Endothelial cell of umbilical vein (primary cell): Measurements from ENCODE around the gene CEP85L. TPM values are rescaled to one million over a fixed set of nuclear protein-coding genes. Genes with fewer than 3 reads are reported as not detected.

Experiments
- BruUV-seq: library from RNA; stranded (reverse); fragments of 400-500 nt; replicated peaks from 2 replicates; lab custom pipeline; 2021; lab: Mats Ljungman, UMichigan
- CTCF ChIA-PET: fragments of 300-600, 350-600 bp; sonication (Branson Sonifier 250); formaldehyde crosslinking; loops from one replicate; lab custom pipeline; 2021; ENCODE audit warnings: antibody characterized with exemption, inconsistent platforms; lab: Charles Lee
- POLR2A ChIA-PET: fragments of 300-600, 350-600 bp; sonication (Branson Sonifier 250); formaldehyde crosslinking; loops from one replicate; lab custom pipeline; 2021; ENCODE audit warnings: antibody characterized with exemption, inconsistent platforms; lab: Charles Lee
- DNase-seq: peaks from one replicate; pipeline ENCODE4 v3.0.0-alpha.2; 2011; ENCODE audit warnings: low read depth, low spot score
- FAIRE-seq: peaks from 2 replicates; lab custom pipeline; 2011; peaks lifted over from hg19 to GRCh38; lab: Jason Lieb, UNC
- H2AFZ ChIP-seq: 2 replicates; pipeline ENCODE4 v1.6.0; 2012; ENCODE audit warnings: low read depth, low read length, control low read depth, inconsistent platforms
- H3K27ac ChIP-seq: 2 replicates; pipeline ENCODE4 v1.5.1; 2011; ENCODE audit warnings: low read depth, mild to moderate bottlenecking, control low read depth, low read length, moderate library complexity; ENCODE audit not compliant: insufficient read depth
- H3K27me3 ChIP-seq, 2 experiments: 2 replicates each; pipeline versions ENCODE4 v1.6.0 to v1.6.1; 2011; ENCODE audit warnings: low read length in 2 of 2, mixed read lengths in 1 of 2; ENCODE audit not compliant: control insufficient read depth in 2 of 2, insufficient read depth in 2 of 2
- H3K36me3 ChIP-seq, 2 experiments: 2 replicates in 1 of 2; 3 replicates in 1 of 2; pipeline ENCODE4 v1.5.1; 2011; ENCODE audit warnings: low read length in 2 of 2, mild to moderate bottlenecking in 1 of 2, moderate library complexity in 1 of 2; ENCODE audit not compliant: control insufficient read depth in 2 of 2, insufficient read depth in 2 of 2; ENCODE audit errors: extremely low read depth in 1 of 2
- H3K4me1 ChIP-seq: 3 replicates; pipeline ENCODE4 v1.5.1; 2011; ENCODE audit warnings: mild to moderate bottlenecking, low read length; ENCODE audit not compliant: control insufficient read depth, insufficient read depth; ENCODE audit errors: extremely low read depth
- H3K4me2 ChIP-seq: 2 replicates; pipeline ENCODE4 v1.6.1; 2011; ENCODE audit warnings: low read length, control low read depth, mixed read lengths; ENCODE audit not compliant: insufficient read depth
- H3K4me3 ChIP-seq, 3 experiments: fragments of 200-600 bp in 1 of 3; sonication (generic), shearing (Covaris generic) in 1 of 3; replicated peaks in 1 of 3; 2 replicates each; pipeline ENCODE4 v1.5.1; 2011 to 2016; ENCODE audit warnings: control low read depth in 3 of 3, low read length in 3 of 3, mild to moderate bottlenecking in 2 of 3, inconsistent platforms in 1 of 3, low read depth in 1 of 3, moderate library complexity in 1 of 3; ENCODE audit not compliant: insufficient read depth in 1 of 3
- H3K79me2 ChIP-seq: 2 replicates; pipeline ENCODE4 v1.6.0; 2012; ENCODE audit warnings: low read length, inconsistent platforms; ENCODE audit not compliant: control insufficient read depth, insufficient read depth
- H3K9ac ChIP-seq: replicated peaks from 2 replicates; pipeline ENCODE3; 2011; ENCODE audit warnings: low read length, control low read depth; ENCODE audit not compliant: insufficient read depth; ENCODE audit errors: extremely low read depth
- H3K9me1 ChIP-seq: replicated peaks from 3 replicates; pipeline ENCODE4 v1.6.0; 2011; ENCODE audit warnings: mild to moderate bottlenecking, low read length; ENCODE audit not compliant: control insufficient read depth, insufficient read depth; ENCODE audit errors: extremely low read depth
- H3K9me3 ChIP-seq: replicated peaks from 2 replicates; pipeline ENCODE4 v1.5.1; 2012; ENCODE audit warnings: low read length, inconsistent platforms; ENCODE audit not compliant: control insufficient read depth, insufficient read depth
- H4K20me1 ChIP-seq: replicated peaks from 2 replicates; pipeline ENCODE3; 2011; ENCODE audit warnings: mild to moderate bottlenecking, low read length; ENCODE audit not compliant: control insufficient read depth, insufficient read depth; ENCODE audit errors: extremely low read depth
- EZH2 ChIP-seq: IDR thresholded peaks from 2 replicates; pipeline ENCODE4 v1.6.1; 2012; ENCODE audit warnings: borderline replicate concordance, low read depth, mild to moderate bottlenecking, moderate library complexity, low read length, inconsistent platforms; ENCODE audit not compliant: severe bottlenecking
- FOS ChIP-seq: IDR thresholded peaks from 2 replicates; pipeline ENCODE4 v1.6.1; 2011; ENCODE audit warnings: mild to moderate bottlenecking, low read length, moderate library complexity, borderline replicate concordance; ENCODE audit not compliant: insufficient read depth
- GATA2 ChIP-seq: IDR thresholded peaks from 2 replicates; pipeline ENCODE4 v1.7.0; 2011; ENCODE audit warnings: low read depth, mild to moderate bottlenecking, moderate library complexity, mixed read lengths, low read length; ENCODE audit not compliant: insufficient read length, insufficient read depth
- JUN ChIP-seq: IDR thresholded peaks from 2 replicates; pipeline ENCODE4 v1.6.1; 2011; ENCODE audit warnings: borderline replicate concordance, low read depth; ENCODE audit not compliant: insufficient read length, insufficient read depth
- MYC ChIP-seq: IDR thresholded peaks from one replicate; pipeline ENCODE4 v1.6.1; 2011; ENCODE audit warnings: mild to moderate bottlenecking, low read depth, low read length
- POLR2A ChIP-seq: IDR thresholded peaks from 2 replicates; pipeline ENCODE4 v1.6.1; 2012; ENCODE audit warnings: low read depth, mild to moderate bottlenecking, control low read depth, low read length
- POLR2AphosphoS5 ChIP-seq: IDR thresholded peaks from 2 replicates; pipeline ENCODE4 v1.6.1; 2012; ENCODE audit warnings: low read depth, mild to moderate bottlenecking, control low read depth, low read length, moderate library complexity; ENCODE audit not compliant: insufficient read depth
- dilution Hi-C: fragments of 300-500 bp; cut with MboI; formaldehyde crosslinking; loops from one replicate; pipeline ENCODE4 v1.15.0; 2019; ENCODE audit warnings: low sequenced_read_pairs; ENCODE audit not compliant: extremely low pct_ligation_motif_present
- intact Hi-C: fragments of 100-400 bp; cut with micrococcal nuclease; formaldehyde crosslinking; loops from one replicate; pipeline ENCODE4 v1.10.0; 2022
- polyA plus RNA-seq, 4 experiments: library from polyadenylated mRNA; depleted of rRNA in 3 of 4; stranded (reverse) in 3 of 4; unstranded in 1 of 4; fragments of >200 nt; gene quantifications; 2 replicates each; pipeline versions ENCODE4 v1.2.1 to v1.2.3, GENCODE V29; 2011 to 2012; ENCODE audit warnings: missing spikeins in 1 of 4
- total RNA-seq: library from RNA; stranded (reverse); gene quantifications from 2 replicates; pipeline ENCODE4 v1.2.3, GENCODE V29; 2021
- TF ChIP-seq, protein P1 (sequence below), 2 donors: IDR thresholded peaks; 1 replicate in 1 of 2; 2 replicates in 1 of 2; pipeline ENCODE4 v1.5.1; 2011; ENCODE audit warnings: low read length in 2 of 2, mild to moderate bottlenecking in 2 of 2, moderate library complexity in 2 of 2, control low read depth in 1 of 2, inconsistent platforms in 1 of 2, low read depth in 1 of 2; ENCODE audit not compliant: insufficient read depth in 1 of 2; ENCODE audit errors: extremely low read depth in 1 of 2
- TF ChIP-seq, protein P2 (sequence below): IDR thresholded peaks from 2 replicates; pipeline ENCODE4 v1.6.1; 2011; ENCODE audit not compliant: insufficient read depth, insufficient read length

CEP85L gene
- total and polyA plus RNA-seq, 2 donors (not counting 3 experiments of a cell fraction or from before 2014, with no cell fraction given), result 1.8 to 9.2 TPM

DNA sequence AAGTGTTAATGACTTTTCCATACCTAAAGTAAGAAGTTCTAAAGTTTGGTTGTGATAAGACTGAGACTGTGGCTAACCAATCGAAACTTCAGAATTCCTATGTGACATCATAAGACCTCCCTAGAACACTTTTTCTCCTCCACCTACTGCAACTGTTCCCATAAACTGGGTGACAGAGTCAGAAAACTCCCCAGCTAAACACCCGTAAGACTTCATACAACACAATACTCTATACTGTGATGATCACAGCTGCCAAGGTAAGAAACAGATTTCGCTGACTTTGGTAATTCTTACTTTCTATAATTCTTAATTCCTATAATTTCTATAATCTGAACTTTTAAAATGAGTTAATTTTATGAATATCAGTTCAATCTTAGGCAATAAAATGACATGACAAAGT lies 103.3 kb downstream of the CEP85L start, which contains the start of gene PLN:
TSS of gene PLN (plus strand) at position 161 of the 400 bp plus-strand sequence. CDS start 10,626 bp downstream, outside the sequence.
- intact Hi-C loops (no loop called here), dilution Hi-C loops (no loop called here)
- ChIA-PET CTCF (interaction anchor here (0.8 to 1.7 kb wide), 8 partner anchors 11 to 572 kb away, joined by 3 to 6 read pairs (median 4); no protein-coding TSS in a partner anchor), POLR2A (no interaction called here)
- Histone ChIP-seq H3K27ac (no peak within 1 kb of the TSS), H3K4me2 (no peak within 1 kb of the TSS), H3K36me3 (no peaks in the 10 kb centered on the region), H3K9me1 (no peaks in the 10 kb centered on the region), H4K20me1 (no peaks in the 10 kb centered on the region), H3K9ac (no peak within 1 kb of the TSS), H3K9me3 (no peaks in the 10 kb centered on the region), H3K4me1 (peaks cover 13% of the 10 kb centered on the region), H3K79me2 (peaks cover 5% of the 10 kb centered on the region), H2AFZ (no peak within 1 kb of the TSS), H3K4me3 (no peak within 1 kb of the TSS), H3K27me3 (no peaks in the 10 kb centered on the region)
- no peak for FAIRE-seq
- BruUV-seq, result no TSS peak
- TF ChIP-seq, protein P1, sequence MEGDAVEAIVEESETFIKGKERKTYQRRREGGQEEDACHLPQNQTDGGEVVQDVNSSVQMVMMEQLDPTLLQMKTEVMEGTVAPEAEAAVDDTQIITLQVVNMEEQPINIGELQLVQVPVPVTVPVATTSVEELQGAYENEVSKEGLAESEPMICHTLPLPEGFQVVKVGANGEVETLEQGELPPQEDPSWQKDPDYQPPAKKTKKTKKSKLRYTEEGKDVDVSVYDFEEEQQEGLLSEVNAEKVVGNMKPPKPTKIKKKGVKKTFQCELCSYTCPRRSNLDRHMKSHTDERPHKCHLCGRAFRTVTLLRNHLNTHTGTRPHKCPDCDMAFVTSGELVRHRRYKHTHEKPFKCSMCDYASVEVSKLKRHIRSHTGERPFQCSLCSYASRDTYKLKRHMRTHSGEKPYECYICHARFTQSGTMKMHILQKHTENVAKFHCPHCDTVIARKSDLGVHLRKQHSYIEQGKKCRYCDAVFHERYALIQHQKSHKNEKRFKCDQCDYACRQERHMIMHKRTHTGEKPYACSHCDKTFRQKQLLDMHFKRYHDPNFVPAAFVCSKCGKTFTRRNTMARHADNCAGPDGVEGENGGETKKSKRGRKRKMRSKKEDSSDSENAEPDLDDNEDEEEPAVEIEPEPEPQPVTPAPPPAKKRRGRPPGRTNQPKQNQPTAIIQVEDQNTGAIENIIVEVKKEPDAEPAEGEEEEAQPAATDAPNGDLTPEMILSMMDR (IDR thresholded peaks at IDR 0.05; ENCODE audit: extremely low read depth in 1 of 2, insufficient read depth in 1 of 2, low read depth in 1 of 2, low read length in 2 of 2), result no peak
- TF ChIP-seq MYC, result no peak
- TF ChIP-seq, protein P2, sequence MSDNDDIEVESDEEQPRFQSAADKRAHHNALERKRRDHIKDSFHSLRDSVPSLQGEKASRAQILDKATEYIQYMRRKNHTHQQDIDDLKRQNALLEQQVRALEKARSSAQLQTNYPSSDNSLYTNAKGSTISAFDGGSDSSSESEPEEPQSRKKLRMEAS, result no peak
- no peak for TF ChIP-seq JUN
- TF ChIP-seq FOS, result no peak
- no peak for TF ChIP-seq GATA2
- TF ChIP-seq EZH2, result no peak
- TF ChIP-seq POLR2A, result no peak
- no peak for TF ChIP-seq POLR2AphosphoS5
- DNase-seq, result no peak
